Uterus (tissue), 4 donors: ENCODE data around the gene MYOZ2. TPM values are rescaled to one million over a fixed set of nuclear protein-coding genes. Genes with fewer than 3 reads are reported as not detected.
"Not testable (repeated sequence)": the region's sequence is repeated elsewhere in the genome, so short reads cannot be mapped to it uniquely, and the experiment has no call there.

ENCODE experiments used
- DNase-seq, 2 donors: peaks; one replicate each; pipeline ENCODE4 v3.0.0-alpha.2; 2019 to 2020
- H3K27ac ChIP-seq, 2 donors: fragments of 200-600 bp; sonication (generic); 1 replicate in 1 of 2; 2 replicates in 1 of 2; pipeline ENCODE4 v1.5.1; 2016 to 2018
- H3K27me3 ChIP-seq, 2 donors: fragments of 200-600 bp; sonication (generic); one replicate each; pipeline ENCODE4 v1.5.1; 2018 to 2019; ENCODE audit warnings: control low read depth in 1 of 2
- H3K36me3 ChIP-seq, 2 donors: fragments of 200-600 bp; sonication (generic); one replicate each; pipeline ENCODE4 v1.5.1; 2019; ENCODE audit warnings: control low read depth in 1 of 2
- H3K4me1 ChIP-seq, 2 donors: fragments of 200-600 bp; sonication (generic); one replicate each; pipeline ENCODE4 v1.5.1; 2018 to 2019; ENCODE audit warnings: control low read depth in 1 of 2
- H3K4me3 ChIP-seq, 2 donors: fragments of 200-600 bp; sonication (generic); 1 replicate in 1 of 2; 2 replicates in 1 of 2; pipeline ENCODE4 v1.5.1; 2018 to 2019; ENCODE audit warnings: mild to moderate bottlenecking in 1 of 2
- H3K9me3 ChIP-seq, 2 donors: fragments of 200-600 bp; sonication (generic); one replicate each; pipeline ENCODE4 v1.5.1; 2019; ENCODE audit warnings: control low read depth in 1 of 2
- POLR2A ChIP-seq, 2 donors: fragments of 450-650 bp; IDR thresholded peaks; one replicate each; pipeline ENCODE4 v1.6.1; 2016; ENCODE audit warnings: antibody characterized with exemption in 2 of 2, mild to moderate bottlenecking in 1 of 2, moderate library complexity in 1 of 2
- intact Hi-C: fragments of 100-400 bp; cut with DNase I; formaldehyde crosslinking; loops from one replicate; pipeline ENCODE4 v1.15.1; 2023; ENCODE audit warnings: low total_unique reads
- total RNA-seq, 4 donors: library from RNA; depleted of rRNA in 3 of 4; stranded (reverse); fragments of >200 nt in 3 of 4; gene quantifications; one replicate each; pipeline versions ENCODE4 v1.1.0 to v1.2.4, GENCODE V29; 2014 to 2023
- TF ChIP-seq, protein P1 (sequence below), 4 experiments: fragments of 200-600 bp in 2 of 4; fragments of 450-650 bp in 2 of 4; sonication (generic) in 2 of 4; IDR thresholded peaks; one replicate each; pipeline ENCODE4 v1.5.1; 2016 to 2019; ENCODE audit warnings: antibody characterized with exemption in 4 of 4, mild to moderate bottlenecking in 2 of 4, moderate library complexity in 1 of 4
- donor health status: DM: yes; HTN: yes; CAD: no.

The MYOZ2 gene
- total RNA-seq, 4 donors from 2014 or later, result 0.62 to 1.8 (median 1.5) TPM; not detected in 1

DNA sequence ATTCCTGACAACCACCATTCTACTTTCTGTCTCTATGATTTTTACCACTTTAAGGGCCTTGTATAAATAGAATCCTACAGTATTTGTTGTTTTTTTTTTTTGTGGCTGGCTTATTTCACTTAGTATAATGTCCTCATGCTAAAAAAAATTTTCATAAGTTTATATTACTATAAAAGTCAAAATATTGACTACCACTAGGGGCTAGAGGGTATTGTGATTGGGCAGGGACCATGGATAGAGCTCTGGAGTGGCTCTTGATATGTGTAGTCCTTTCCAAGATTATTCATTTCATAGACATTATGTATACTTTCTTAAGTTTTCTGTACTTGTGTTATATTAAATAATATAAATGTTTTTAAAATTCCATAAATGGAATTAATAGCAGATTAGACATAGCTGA is 34.6 kb downstream of the MYOZ2 start:
- Histone ChIP-seq H3K27ac (no peak overlapping the region), H3K36me3 (no peaks in the 10 kb centered on the region), H3K4me3 (no peak overlapping the region), H3K4me1 (no peaks in the 10 kb centered on the region), H3K27me3 (no peaks in the 10 kb centered on the region), H3K9me3 (no peaks in the 10 kb centered on the region)
- TF ChIP-seq, protein P1, sequence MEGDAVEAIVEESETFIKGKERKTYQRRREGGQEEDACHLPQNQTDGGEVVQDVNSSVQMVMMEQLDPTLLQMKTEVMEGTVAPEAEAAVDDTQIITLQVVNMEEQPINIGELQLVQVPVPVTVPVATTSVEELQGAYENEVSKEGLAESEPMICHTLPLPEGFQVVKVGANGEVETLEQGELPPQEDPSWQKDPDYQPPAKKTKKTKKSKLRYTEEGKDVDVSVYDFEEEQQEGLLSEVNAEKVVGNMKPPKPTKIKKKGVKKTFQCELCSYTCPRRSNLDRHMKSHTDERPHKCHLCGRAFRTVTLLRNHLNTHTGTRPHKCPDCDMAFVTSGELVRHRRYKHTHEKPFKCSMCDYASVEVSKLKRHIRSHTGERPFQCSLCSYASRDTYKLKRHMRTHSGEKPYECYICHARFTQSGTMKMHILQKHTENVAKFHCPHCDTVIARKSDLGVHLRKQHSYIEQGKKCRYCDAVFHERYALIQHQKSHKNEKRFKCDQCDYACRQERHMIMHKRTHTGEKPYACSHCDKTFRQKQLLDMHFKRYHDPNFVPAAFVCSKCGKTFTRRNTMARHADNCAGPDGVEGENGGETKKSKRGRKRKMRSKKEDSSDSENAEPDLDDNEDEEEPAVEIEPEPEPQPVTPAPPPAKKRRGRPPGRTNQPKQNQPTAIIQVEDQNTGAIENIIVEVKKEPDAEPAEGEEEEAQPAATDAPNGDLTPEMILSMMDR (IDR thresholded peaks at IDR 0.05), result no peak
- no peak for TF ChIP-seq POLR2A (IDR thresholded peaks at IDR 0.05)
- intact Hi-C loops, result no loop called here
- DNase-seq, result no peak

DNA sequence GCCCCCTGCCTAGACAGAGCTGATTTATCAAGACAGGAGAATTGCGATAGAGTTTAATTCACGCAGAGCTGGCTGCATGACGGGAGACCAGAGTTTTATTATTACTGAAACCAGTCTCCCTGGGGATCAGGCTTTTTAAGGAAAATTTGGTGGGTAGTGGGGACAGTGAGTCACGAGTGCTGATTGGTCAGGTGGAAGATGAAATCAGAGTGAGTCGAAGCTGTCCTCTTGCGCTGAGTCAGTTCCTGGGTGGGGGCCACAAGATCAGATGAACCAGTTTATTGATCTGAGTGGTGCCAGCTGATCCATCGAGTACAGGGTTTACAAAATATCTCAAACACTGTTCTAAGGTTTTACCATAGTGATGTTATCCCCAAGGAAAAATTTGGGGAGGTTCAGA is 36.6 kb downstream of the MYOZ2 start:
- Histone ChIP-seq H3K36me3 (no peaks in the 10 kb centered on the region), H3K27me3 (no peaks in the 10 kb centered on the region), H3K27ac (no peak overlapping the region), H3K4me3 (no peak overlapping the region), H3K4me1 (no peaks in the 10 kb centered on the region), H3K9me3 (no peaks in the 10 kb centered on the region)
- no peak for TF ChIP-seq POLR2A (IDR thresholded peaks at IDR 0.05)
- TF ChIP-seq, protein P1 (IDR thresholded peaks at IDR 0.05), result no peak
- no peak for DNase-seq
- intact Hi-C loops, result no loop called here

DNA sequence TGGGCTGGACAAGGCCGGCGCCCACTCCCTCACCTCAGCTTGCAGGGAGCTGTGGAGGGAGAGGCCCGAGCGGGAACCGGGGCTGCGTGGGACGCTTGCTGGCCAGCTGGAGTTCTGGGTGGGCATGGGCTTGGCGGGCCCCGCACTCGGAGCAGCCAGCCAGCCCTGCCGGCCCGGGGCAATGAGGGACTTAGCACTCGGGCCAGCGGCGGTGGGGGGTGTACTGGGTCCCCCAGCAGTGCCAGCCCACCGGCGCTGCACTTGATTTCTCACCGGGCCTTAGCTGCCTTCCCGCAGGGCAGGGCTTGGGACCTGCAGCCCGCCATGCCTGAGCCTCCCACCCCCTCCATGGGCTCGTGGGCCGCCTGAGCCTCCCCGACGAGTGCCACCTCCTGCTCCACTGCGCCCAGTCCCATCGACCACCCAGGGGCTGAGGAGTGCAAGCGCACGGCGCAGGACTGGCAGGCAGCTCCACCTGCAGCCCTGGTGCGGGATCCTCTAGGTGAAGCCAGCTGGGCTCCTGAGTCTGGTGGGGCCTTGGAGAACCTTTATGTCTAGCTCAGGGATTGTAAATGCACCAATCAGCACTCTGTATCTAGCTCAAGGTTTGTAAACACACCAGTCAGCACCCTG is 38.2 kb downstream of the MYOZ2 start:
- H3K4me3 ChIP-seq, intact Hi-C loops, DNase-seq, H3K36me3 ChIP-seq, H3K27ac ChIP-seq, H3K4me1 ChIP-seq, H3K9me3 ChIP-seq, H3K27me3 ChIP-seq: not testable (repeated sequence)

DNA sequence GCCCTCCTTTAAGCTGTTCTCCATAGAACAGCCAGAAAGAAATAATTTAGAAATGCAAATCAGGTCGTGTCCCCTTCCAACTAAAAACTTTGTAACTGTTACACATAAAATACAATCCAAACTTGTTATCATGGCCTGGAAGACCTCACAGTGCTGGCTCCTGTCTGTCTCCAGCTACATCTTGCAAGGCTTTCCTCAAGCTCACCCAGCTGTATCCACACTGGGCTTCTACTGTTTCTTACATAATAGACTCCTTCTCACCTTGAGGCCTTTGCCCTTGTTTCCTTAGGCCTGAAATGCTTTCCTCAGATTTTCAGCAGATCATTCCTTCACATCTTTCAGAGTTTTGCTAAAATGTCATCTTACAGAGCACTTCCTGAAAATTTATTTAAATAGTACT is 43.4 kb downstream of the MYOZ2 start:
- Histone ChIP-seq H3K4me3 (no peak overlapping the region), H3K27me3 (no peaks in the 10 kb centered on the region), H3K27ac (no peak overlapping the region), H3K36me3 (no peaks in the 10 kb centered on the region), H3K4me1 (no peaks in the 10 kb centered on the region), H3K9me3 (no peaks in the 10 kb centered on the region)
- intact Hi-C loops, result no loop called here
- no peak for DNase-seq
- TF ChIP-seq, protein P1 (IDR thresholded peaks at IDR 0.05), result no peak
- no peak for TF ChIP-seq POLR2A (IDR thresholded peaks at IDR 0.05)

DNA sequence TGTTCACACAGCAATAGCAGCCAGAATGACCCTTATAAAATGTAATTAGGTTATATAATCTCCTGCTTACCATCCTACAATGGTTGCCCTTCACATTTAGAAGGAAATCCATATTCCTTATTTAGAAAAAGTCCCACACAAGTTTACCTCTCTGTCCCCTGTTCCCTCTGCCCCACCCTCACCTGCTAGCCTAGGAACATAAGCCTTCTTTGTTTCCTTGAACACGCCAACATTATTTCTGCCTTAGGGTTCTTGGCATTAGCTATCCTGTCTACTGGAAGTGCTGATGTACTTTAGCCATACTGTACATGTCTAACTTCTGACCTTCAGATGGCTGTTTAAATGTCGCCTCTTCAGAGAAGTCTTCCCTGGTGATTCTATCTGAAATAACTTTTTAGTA is 48.5 kb downstream of the MYOZ2 start:
- H3K27ac ChIP-seq, result no peak overlapping the region
- H3K4me3 ChIP-seq, result no peak overlapping the region
- H3K27me3 ChIP-seq, result no peaks in the 10 kb centered on the region
- TF ChIP-seq, protein P1 (IDR thresholded peaks at IDR 0.05), result no peak
- TF ChIP-seq POLR2A (IDR thresholded peaks at IDR 0.05), result no peak
- H3K4me1 ChIP-seq, result no peaks in the 10 kb centered on the region
- H3K9me3 ChIP-seq, result no peaks in the 10 kb centered on the region
- no peaks in the 10 kb centered on the region for H3K36me3 ChIP-seq
- intact Hi-C loops, result no loop called here
- DNase-seq, result no peak

DNA sequence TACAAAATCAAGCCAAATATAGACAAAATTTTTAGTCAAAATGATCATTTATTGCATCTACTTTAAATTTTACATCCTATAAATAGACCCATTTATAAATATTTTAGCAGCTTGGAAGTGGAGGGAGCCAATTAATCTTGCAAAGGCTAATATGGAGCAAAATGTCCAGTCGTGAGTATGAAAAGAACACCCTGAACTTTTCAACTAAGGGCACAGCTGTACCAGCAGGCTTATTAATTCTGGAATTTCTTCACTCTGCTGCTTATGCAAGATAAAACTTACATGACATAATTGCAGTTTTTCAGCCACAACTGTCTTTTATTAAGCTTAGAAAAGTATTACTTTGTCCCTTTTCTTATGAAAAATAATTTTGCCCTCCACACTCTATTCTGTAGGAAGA is 54.0 kb downstream of the MYOZ2 start:
- no peak for TF ChIP-seq POLR2A (IDR thresholded peaks at IDR 0.05)
- TF ChIP-seq, protein P1 (IDR thresholded peaks at IDR 0.05), result no peak
- DNase-seq, result no peak
- Histone ChIP-seq H3K27ac (peak overlapping the region in 1 of 2 donors; percentile 13), H3K4me1 (no peaks in the 10 kb centered on the region), H3K4me3 (no peak overlapping the region), H3K27me3 (no peaks in the 10 kb centered on the region), H3K36me3 (no peaks in the 10 kb centered on the region), H3K9me3 (no peaks in the 10 kb centered on the region)
- intact Hi-C loops, result no loop called here
